SH-SY5Y (cell line): ENCODE results near the gene LMNA.
A peak's percentile ranks its signal among the peaks of the same experiment; 100 is the strongest.

Source experiments
- GATA2 ChIP-seq: IDR thresholded peaks from 2 replicates; pipeline ENCODE4 v1.6.1; 2011; ENCODE audit warnings: mild to moderate bottlenecking, low read depth, low read length
- GATA3 ChIP-seq: IDR thresholded peaks from 2 replicates; pipeline ENCODE4 v1.6.1; 2011; ENCODE audit warnings: low read depth, mild to moderate bottlenecking, low read length, moderate library complexity

DNA sequence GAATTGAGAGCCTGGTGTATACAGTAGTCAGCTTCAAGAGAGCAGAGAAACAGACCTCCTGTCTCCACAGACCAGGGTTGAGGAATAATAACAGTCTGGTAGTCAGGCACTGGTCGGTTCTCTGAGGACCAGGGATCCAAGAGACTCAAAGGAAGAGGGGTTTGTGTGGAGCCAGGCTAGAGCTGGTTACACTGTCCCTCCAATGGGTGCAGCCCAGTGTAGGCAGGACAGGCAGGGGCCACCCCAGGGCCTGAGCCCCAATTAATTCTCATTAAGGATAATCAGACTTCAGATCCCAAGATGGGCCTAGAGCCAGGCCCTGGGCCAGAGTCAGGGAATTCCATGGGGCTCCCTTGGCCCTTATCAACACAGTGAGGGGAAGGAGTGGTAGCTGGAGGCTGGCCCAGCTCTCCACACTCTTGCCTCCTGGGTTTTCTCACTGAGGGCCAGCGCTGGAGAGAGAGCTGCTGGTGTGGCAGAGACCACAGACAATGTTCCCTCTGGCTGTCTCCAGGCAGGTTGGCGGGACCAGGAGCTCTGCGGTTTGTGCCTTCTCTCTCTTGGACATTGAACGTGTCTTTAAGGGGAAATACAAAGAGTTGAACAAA lies 48.0 kb downstream of the LMNA start:
- TF ChIP-seq GATA2 (peak; percentile 76), GATA3 (no peak)
